Large intestine (tissue), 1 donor: ENCODE measurements around the gene SHC4. TPM values are rescaled to one million over a fixed set of nuclear protein-coding genes. Genes with fewer than 3 reads are reported as not detected.

Source experiments
- polyA plus RNA-seq: library from polyadenylated mRNA; unstranded; fragments of 120-200 nt; gene quantifications from one replicate; pipeline ENCODE4 v1.2.1, GENCODE V29; 2013

SHC4 gene
- polyA plus RNA-seq, 1 donor = 1.7 TPM

Other genes starting within 250 kb of the SHC4 start
- 6.4 TPM for gene CEP152, start 152.8 kb downstream of the SHC4 start, polyA plus RNA-seq
- gene EID1, start 85.8 kb downstream of the SHC4 start, polyA plus RNA-seq = 164 TPM
- 33.5 TPM for gene SECISBP2L, start 82.5 kb upstream of the SHC4 start, polyA plus RNA-seq
- 93.9 TPM for gene COPS2, start 191.7 kb upstream of the SHC4 start, polyA plus RNA-seq
- gene GALK2, start 206.3 kb upstream of the SHC4 start, polyA plus RNA-seq = 25.0 TPM